Kidney (tissue), 14 donors: Measurements from ENCODE around the gene RFX7. TPM values are rescaled to one million over a fixed set of nuclear protein-coding genes. Genes with fewer than 3 reads are reported as not detected.

Experiments used
- DNase-seq, 5 donors: peaks; one replicate each; pipeline ENCODE4 v3.0.0-alpha.2; 2013 to 2020
- FAIRE-seq: peaks from 2 replicates; lab custom pipeline; 2012; peaks lifted over from hg19 to GRCh38; lab: Jason Lieb, UNC
- H3K27ac ChIP-seq, 2 donors: one replicate each; pipeline ENCODE4 v1.7.0; 2013; ENCODE audit warnings: low read depth in 2 of 2, low read length in 2 of 2, inconsistent platforms in 1 of 2
- H3K27me3 ChIP-seq: one replicate; pipeline ENCODE4 v1.7.1; 2013; ENCODE audit warnings: low read length, inconsistent platforms; ENCODE audit not compliant: control insufficient read depth, insufficient read depth
- H3K36me3 ChIP-seq, 3 donors: one replicate each; pipeline versions ENCODE4 v1.7.0 to v1.7.1; 2013; ENCODE audit warnings: low read length in 3 of 3, control low read depth in 1 of 3, inconsistent platforms in 1 of 3; ENCODE audit not compliant: insufficient read depth in 3 of 3, control insufficient read depth in 2 of 3
- H3K4me1 ChIP-seq, 3 donors: one replicate each; pipeline versions ENCODE4 v1.7.0 to v1.7.1; 2013; ENCODE audit warnings: low read length in 3 of 3, inconsistent platforms in 1 of 3, low read depth in 1 of 3; ENCODE audit not compliant: control insufficient read depth in 2 of 3, insufficient read depth in 2 of 3
- H3K4me3 ChIP-seq, 3 donors: one replicate each; pipeline versions ENCODE4 v1.7.0 to v1.8.1; 2013; ENCODE audit warnings: low read length in 3 of 3, control low read depth in 1 of 3, inconsistent platforms in 1 of 3
- H3K9ac ChIP-seq, 3 donors: one replicate each; pipeline versions ENCODE4 v1.7.0 to v1.7.1; 2013; ENCODE audit warnings: low read length in 3 of 3, control low read depth in 1 of 3, inconsistent platforms in 1 of 3
- H3K9me3 ChIP-seq, 3 donors: one replicate each; pipeline versions ENCODE4 v1.7.0 to v1.7.1; 2013; ENCODE audit warnings: low read length in 3 of 3, control low read depth in 1 of 3, inconsistent platforms in 1 of 3; ENCODE audit not compliant: control insufficient read depth in 2 of 3, insufficient read depth in 1 of 3
- CTCF ChIP-seq: IDR thresholded peaks from 3 replicates; pipeline ENCODE4 v1.5.1; 2012; ENCODE audit warnings: mild to moderate bottlenecking, moderate library complexity, borderline replicate concordance; ENCODE audit not compliant: insufficient read depth; ENCODE audit errors: extremely low read depth
- intact Hi-C: fragments of 100-400 bp; cut with DNase I; formaldehyde crosslinking; loops from one replicate; pipeline ENCODE4 v1.11.1; 2022
- polyA plus RNA-seq: library from polyadenylated mRNA; stranded (reverse); fragments of 350-450 nt; fragmentation: Illumina TruSeq; extraction: RNeasy Lipid Tissue Mini Kit (QIAGEN cat#74804); gene quantifications from one replicate; pipeline ENCODE4 v1.2.3, GENCODE V29; 2014; ENCODE audit warnings: low read depth, low replicate concordance; ENCODE audit not compliant: insufficient read depth
- total RNA-seq: library from RNA; stranded (reverse); fragmentation: NEBNext Ultra II Directional; extraction: Animal tissue kit (Norgen Biotek cat#: 25700); gene quantifications from one replicate; pipeline ENCODE4 v1.2.1, GENCODE V29; 2021
- donor health status: control.
- donor health status: control.
- donor health status: control.
- donor health status: control.
- donor health status: control.
- donor health status: DM: yes; HTN: yes; CAD: no.
- donor health status: Normal renal cell carcinoma (clear cell type).

The RFX7 gene
- total and polyA plus RNA-seq, 2 donors from 2014 or later = 1.6 to 15.2 TPM

GRCh38 chr15:56042498-56042897, 201.2 kb downstream of the RFX7 start:
- H3K4me3 ChIP-seq = no peak overlapping the region
- DNase-seq (no peak), FAIRE-seq (no peak)
- H3K9ac ChIP-seq = no peak overlapping the region
- no peaks in the 10 kb centered on the region for H3K27me3 ChIP-seq
- H3K36me3 ChIP-seq = no peaks in the 10 kb centered on the region
- peaks cover 0 to 9% (median 0%) of the 10 kb centered on the region in 3 donors for H3K4me1 ChIP-seq
- no peak for TF ChIP-seq CTCF
- no peak overlapping the region for H3K27ac ChIP-seq
- peaks cover 0 to 6% (median 0%) of the 10 kb centered on the region in 3 donors for H3K9me3 ChIP-seq
- intact Hi-C loops = no loop called here

- TF ChIP-seq CTCF = no peak
- intact Hi-C loops = no loop called here
- no peak overlapping the region for H3K27ac ChIP-seq
- no peak for DNase-seq
- no peaks in the 10 kb centered on the region for H3K27me3 ChIP-seq
- FAIRE-seq = no peak
- H3K4me3 ChIP-seq = no peak overlapping the region
- peaks cover 0 to 9% (median 0%) of the 10 kb centered on the region in 3 donors for H3K4me1 ChIP-seq
- peaks cover 0 to 6% (median 0%) of the 10 kb centered on the region in 3 donors for H3K9me3 ChIP-seq
- H3K36me3 ChIP-seq = no peaks in the 10 kb centered on the region
- H3K9ac ChIP-seq = no peak overlapping the region
These were observed 201.6 kb downstream of the RFX7 start for GRCh38 chr15:56042031-56042430.

GRCh38 chr15:56040081-56041035, 203.3 kb downstream of the RFX7 start:
- no peaks in the 10 kb centered on the region for H3K27me3 ChIP-seq
- no peak for FAIRE-seq
- H3K9me3 ChIP-seq = peaks cover 0 to 6% (median 0%) of the 10 kb centered on the region in 3 donors
- intact Hi-C loops = no loop called here
- no peak overlapping the region for H3K9ac ChIP-seq
- DNase-seq = peak in 3 of 5 donors; percentile 17 to 68 (median 63)
- no peak for TF ChIP-seq CTCF
- peaks cover 0 to 9% (median 0%) of the 10 kb centered on the region in 3 donors for H3K4me1 ChIP-seq
- peak overlapping the region in 1 of 2 donors; percentile 23 for H3K27ac ChIP-seq
- H3K4me3 ChIP-seq = no peak overlapping the region
- no peaks in the 10 kb centered on the region for H3K36me3 ChIP-seq
